GM12878 (cell line): ENCODE data around the gene BRD3. TPM values are rescaled to one million over a fixed set of nuclear protein-coding genes. Genes with fewer than 3 reads are reported as not detected.

Experiments
- ATAC-seq: fragments of 200-7000 bp; cut with Tn5 transposase; 3 replicates; pipeline ENCODE4 v1.9.1; 2020; ENCODE audit warnings: mild to moderate bottlenecking, moderate library complexity
- BruUV-seq: library from RNA; stranded (reverse); fragments of 400-500 nt; replicated peaks from 2 replicates; lab custom pipeline; 2021; lab: Mats Ljungman, UMichigan
- CTCF ChIA-PET: fragments of 300-600 bp; sonication (Branson Sonifier 250); formaldehyde crosslinking; extraction: SDS; loops from one replicate; lab custom pipeline; 2021; ENCODE audit warnings: inconsistent platforms; lab: Yijun Ruan, JAX
- POLR2A ChIA-PET: fragments of 350-600 bp; formaldehyde crosslinking; extraction: SDS; loops from one replicate; lab custom pipeline; 2021; ENCODE audit warnings: inconsistent platforms; lab: Charles Lee
- RAD21 ChIA-PET: fragments of 300-600 bp; sonication (Branson Sonifier 250); formaldehyde crosslinking; loops from one replicate; lab custom pipeline; 2023; ENCODE audit warnings: antibody characterized with exemption; ENCODE audit not compliant: unreplicated experiment; lab: Charles Lee
- SMC1A ChIA-PET: fragments of 300-600 bp; sonication (Branson Sonifier 250); formaldehyde crosslinking; loops from one replicate; lab custom pipeline; 2023; ENCODE audit not compliant: unreplicated experiment, uncharacterized antibody; lab: Charles Lee
- DNase-seq: peaks from one replicate; pipeline ENCODE4 v3.0.0-alpha.2; 2011; ENCODE audit warnings: low read depth, low spot score
- FAIRE-seq: peaks from 3 replicates; lab custom pipeline; 2011; peaks lifted over from hg19 to GRCh38; lab: Jason Lieb, UNC
- H2AFZ ChIP-seq: 2 replicates; pipeline ENCODE4 v1.6.0; 2011; ENCODE audit warnings: low read depth, low read length, control low read depth; ENCODE audit not compliant: control insufficient read depth
- H3K27ac ChIP-seq: 2 replicates; pipeline ENCODE4 v1.5.1; 2011; ENCODE audit warnings: control low read depth; ENCODE audit not compliant: control insufficient read depth, insufficient read depth
- H3K27me3 ChIP-seq, 2 experiments: replicated peaks in 1 of 2; 2 replicates each; pipeline versions ENCODE4 v1.6.0 to v1.6.1; 2011; ENCODE audit warnings: low read length in 1 of 2; ENCODE audit not compliant: control insufficient read depth in 2 of 2, insufficient read depth in 2 of 2
- H3K36me3 ChIP-seq, 2 experiments: 2 replicates each; pipeline ENCODE4 v1.5.1; 2011; ENCODE audit warnings: low read length in 1 of 2; ENCODE audit not compliant: control insufficient read depth in 2 of 2, insufficient read depth in 2 of 2
- H3K4me1 ChIP-seq: 2 replicates; pipeline ENCODE4 v1.6.1; 2011; ENCODE audit warnings: mild to moderate bottlenecking, low read length, moderate library complexity, mixed read lengths; ENCODE audit not compliant: control insufficient read depth, insufficient read depth
- H3K4me2 ChIP-seq: 2 replicates; pipeline ENCODE4 v1.6.0; 2011; ENCODE audit warnings: control low read depth; ENCODE audit not compliant: control insufficient read depth, insufficient read depth
- H3K4me3 ChIP-seq: fragments of 200-600 bp; sonication (generic); 2 replicates; pipeline ENCODE4 v1.5.1; 2016
- H3K79me2 ChIP-seq: 2 replicates; pipeline ENCODE4 v1.6.0; 2011; ENCODE audit warnings: low read length; ENCODE audit not compliant: control insufficient read depth, insufficient read depth
- H3K9ac ChIP-seq: 2 replicates; pipeline ENCODE4 v1.8.0; 2011; ENCODE audit warnings: low read length, control low read depth, mixed read lengths; ENCODE audit not compliant: control insufficient read depth, insufficient read depth
- H3K9me3 ChIP-seq: replicated peaks from 3 replicates; pipeline ENCODE4 v1.5.1; 2011; ENCODE audit warnings: mild to moderate bottlenecking, low read length; ENCODE audit not compliant: control insufficient read depth, insufficient read depth
- H4K20me1 ChIP-seq: 2 replicates; pipeline ENCODE4 v1.6.0; 2011; ENCODE audit not compliant: control insufficient read depth, insufficient read depth
- BACH1 ChIP-seq: fragments of 450-650 bp; IDR thresholded peaks from 2 replicates; pipeline ENCODE4 v1.6.1; 2017; ENCODE audit warnings: mild to moderate bottlenecking, borderline replicate concordance
- BHLHE40 ChIP-seq, 2 experiments: fragments of 450-650 bp in 1 of 2; IDR thresholded peaks; 2 replicates each; pipeline ENCODE4 v1.6.1; 2011 to 2017; ENCODE audit warnings: low read depth in 2 of 2, borderline replicate concordance in 1 of 2, improper control_type of control experiment in 1 of 2, low read length in 1 of 2, mild to moderate bottlenecking in 1 of 2
- CEBPB ChIP-seq, 2 experiments: fragments of 150-350 bp in 1 of 2; IDR thresholded peaks; 2 replicates each; pipeline ENCODE4 v1.6.1; 2012 to 2014; ENCODE audit warnings: low read depth in 2 of 2, low read length in 2 of 2, borderline replicate concordance in 1 of 2, inconsistent platforms in 1 of 2
- EGR1 ChIP-seq, 2 experiments: IDR thresholded peaks; 1 replicate in 1 of 2; 2 replicates in 1 of 2; pipeline ENCODE4 v1.6.1; 2011 to 2012; ENCODE audit warnings: low read depth in 2 of 2, low read length in 2 of 2, borderline replicate concordance in 1 of 2, mild to moderate bottlenecking in 1 of 2, moderate library complexity in 1 of 2
- EP300 ChIP-seq, 2 experiments: fragments of 150-350 bp in 1 of 2; IDR thresholded peaks; 2 replicates each; pipeline ENCODE4 v1.6.1; 2011 to 2012; ENCODE audit warnings: low read depth in 2 of 2, low read length in 2 of 2, borderline replicate concordance in 1 of 2, improper control_type of control experiment in 1 of 2, inconsistent platforms in 1 of 2; ENCODE audit not compliant: control insufficient read depth in 1 of 2
- KDM1A ChIP-seq: fragments of 200-600 bp; sonication (generic); IDR thresholded peaks from 2 replicates; pipeline ENCODE4 v1.6.1; 2016; ENCODE audit warnings: borderline replicate concordance
- MTA3 ChIP-seq: IDR thresholded peaks from 2 replicates; pipeline ENCODE4 v1.6.1; 2012; ENCODE audit warnings: low read length, inconsistent platforms, borderline replicate concordance
- MYC ChIP-seq: IDR thresholded peaks from 2 replicates; pipeline ENCODE4 v1.6.1; 2011; ENCODE audit warnings: mild to moderate bottlenecking, low read length, moderate library complexity, inconsistent platforms; ENCODE audit not compliant: insufficient read depth, insufficient replicate concordance, insufficient read length, severe bottlenecking
- NFYB ChIP-seq: IDR thresholded peaks from 2 replicates; pipeline ENCODE4 v1.6.1; 2011; ENCODE audit warnings: low read depth, mild to moderate bottlenecking, low read length, improper control_type of control experiment, moderate library complexity; ENCODE audit not compliant: insufficient read depth
- NR2F1 ChIP-seq: fragments of 450-650 bp; conservative IDR thresholded peaks from 2 replicates; pipeline ENCODE4 v1.6.1; 2017; ENCODE audit warnings: mild to moderate bottlenecking
- RELA ChIP-seq: fragments of 450-650 bp; IDR thresholded peaks from 2 replicates; pipeline ENCODE4 v1.8.0; 2014; ENCODE audit warnings: borderline replicate concordance; ENCODE audit not compliant: partially characterized antibody
- RUNX3 ChIP-seq: IDR thresholded peaks from 2 replicates; pipeline ENCODE4 v1.6.1; 2012; ENCODE audit warnings: low read length, inconsistent platforms
- SMC3 ChIP-seq: IDR thresholded peaks from 2 replicates; pipeline ENCODE4 v1.6.1; 2011; ENCODE audit warnings: low read length, improper control_type of control experiment, borderline replicate concordance
- SP1 ChIP-seq: IDR thresholded peaks from one replicate; pipeline ENCODE4 v1.6.1; 2011; ENCODE audit warnings: low read depth, low read length
- WGBS: methylation state at CpG from one replicate; pipeline ENCODE4 v1.1.6; 2016; ENCODE audit warnings: low lambda C conversion rate; ENCODE audit not compliant: insufficient replicate concordance, insufficient coverage; ENCODE audit errors: missing lambda C conversion rate; 5-methylcytosine and 5-hydroxymethylcytosine counted together
- in situ Hi-C: fragments of 300-500 bp; cut with MboI; formaldehyde crosslinking; loops from 9 replicates; pipeline ENCODE4 v1.14.3; 2018; ENCODE audit warnings: mixed read lengths
- intact Hi-C: fragments of 100-400 bp; cut with micrococcal nuclease; formaldehyde crosslinking; loops from one replicate; pipeline ENCODE4 v1.14.2; 2022; ENCODE audit not compliant: unreplicated experiment
- polyA plus RNA-seq, 11 experiments: library from polyadenylated mRNA; depleted of rRNA in 4 of 11; unstranded in 6 of 11; stranded (reverse) in 5 of 11; fragments of >200 nt; fragmentation: Nextera tagmentation in 4 of 11; fragmentation: Illumina TruSeq in 1 of 11; extraction: Ambion mirVana in 4 of 11; extraction: Trizol in 1 of 11; gene quantifications; 1 replicate in 1 of 11; 2 replicates in 10 of 11; pipeline versions ENCODE4 v1.2.1 to v1.2.3, GENCODE V29; 2011 to 2016; ENCODE audit warnings: inconsistent platforms in 2 of 11, missing spikeins in 2 of 11, low read depth in 1 of 11
- total RNA-seq, 4 experiments: library from RNA; depleted of rRNA in 3 of 4; stranded (reverse); fragments of >200 nt in 3 of 4; fragmentation: Illumina TruSeq in 1 of 4; extraction: Trizol in 1 of 4; gene quantifications; 2 replicates each; pipeline versions ENCODE4 v1.2.1 to v1.2.3, GENCODE V29; 2013 to 2021

The BRD3 gene
- total and polyA plus RNA-seq, 10 of the 15 experiments (the other 5 are each of a cell fraction or from before 2014, with no cell fraction given), result 0.53 to 20.8 (median 4.8) TPM

DNA sequence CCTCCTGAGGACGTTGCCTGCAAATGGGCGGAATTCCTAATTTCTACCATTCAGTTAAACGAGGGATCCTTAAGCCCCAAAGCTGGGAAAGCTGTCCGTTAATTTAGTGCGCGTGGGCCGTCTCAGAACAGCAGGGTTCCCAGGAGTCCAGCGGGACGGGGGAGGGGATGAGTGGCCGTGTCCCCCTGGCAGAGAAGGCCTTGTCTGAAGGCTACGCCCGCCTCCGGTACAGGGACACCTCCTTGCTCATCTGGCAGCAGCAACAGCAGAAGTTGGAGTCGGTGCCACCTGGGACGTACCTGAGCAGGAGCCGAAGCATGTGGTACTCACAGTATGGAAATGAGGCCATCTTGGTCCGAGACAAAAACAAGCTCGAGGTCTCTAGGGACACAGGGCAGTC is 41.2 kb downstream of the BRD3 start:
- Histone ChIP-seq H3K4me1 (peaks cover 5% of the 10 kb centered on the region), H3K9me3 (no peaks in the 10 kb centered on the region), H3K4me2 (peak overlapping the region; percentile 94), H3K27me3 (no peaks in the 10 kb centered on the region), H3K79me2 (no peaks in the 10 kb centered on the region), H3K9ac (0 out of 2 replicates have a peak overlapping the region, but pooled peaks have one; percentile 62), H3K27ac (no peak overlapping the region), H4K20me1 (no peaks in the 10 kb centered on the region), H3K36me3 (no peaks in the 10 kb centered on the region; a peak in 2 of 4 replicates), H3K4me3 (peak overlapping the region; percentile 89), H2AFZ (no peak overlapping the region)
- ChIA-PET CTCF (interaction anchor here (0.6 kb wide), 1 partner anchor 587 kb away, joined by 3 read pairs; no protein-coding TSS in a partner anchor), RAD21 (interaction anchor here (2.3 kb wide), 1 partner anchor 109 kb away, joined by 7 read pairs; the partner anchor contains the start of gene WDR5), SMC1A (interaction anchor here (1.5 kb wide), 1 partner anchor 39 kb away, joined by 4 read pairs; no protein-coding TSS in a partner anchor), POLR2A (no interaction called here)
- 85% methylated on average over 18 of the region's 18 CpGs for WGBS
- ATAC-seq (no peak), FAIRE-seq (no peak), DNase-seq (no peak)
- TF ChIP-seq KDM1A (no peak), BHLHE40 (IDR thresholded peaks at IDR 0.05; ENCODE audit: borderline replicate concordance in 1 of 2, low read depth in 2 of 2, low read length in 1 of 2) (no peak), MTA3 (no peak)
- intact Hi-C loops, result no loop called here
- in situ Hi-C loops, result no loop called here
- BruUV-seq, result no TSS peak

DNA sequence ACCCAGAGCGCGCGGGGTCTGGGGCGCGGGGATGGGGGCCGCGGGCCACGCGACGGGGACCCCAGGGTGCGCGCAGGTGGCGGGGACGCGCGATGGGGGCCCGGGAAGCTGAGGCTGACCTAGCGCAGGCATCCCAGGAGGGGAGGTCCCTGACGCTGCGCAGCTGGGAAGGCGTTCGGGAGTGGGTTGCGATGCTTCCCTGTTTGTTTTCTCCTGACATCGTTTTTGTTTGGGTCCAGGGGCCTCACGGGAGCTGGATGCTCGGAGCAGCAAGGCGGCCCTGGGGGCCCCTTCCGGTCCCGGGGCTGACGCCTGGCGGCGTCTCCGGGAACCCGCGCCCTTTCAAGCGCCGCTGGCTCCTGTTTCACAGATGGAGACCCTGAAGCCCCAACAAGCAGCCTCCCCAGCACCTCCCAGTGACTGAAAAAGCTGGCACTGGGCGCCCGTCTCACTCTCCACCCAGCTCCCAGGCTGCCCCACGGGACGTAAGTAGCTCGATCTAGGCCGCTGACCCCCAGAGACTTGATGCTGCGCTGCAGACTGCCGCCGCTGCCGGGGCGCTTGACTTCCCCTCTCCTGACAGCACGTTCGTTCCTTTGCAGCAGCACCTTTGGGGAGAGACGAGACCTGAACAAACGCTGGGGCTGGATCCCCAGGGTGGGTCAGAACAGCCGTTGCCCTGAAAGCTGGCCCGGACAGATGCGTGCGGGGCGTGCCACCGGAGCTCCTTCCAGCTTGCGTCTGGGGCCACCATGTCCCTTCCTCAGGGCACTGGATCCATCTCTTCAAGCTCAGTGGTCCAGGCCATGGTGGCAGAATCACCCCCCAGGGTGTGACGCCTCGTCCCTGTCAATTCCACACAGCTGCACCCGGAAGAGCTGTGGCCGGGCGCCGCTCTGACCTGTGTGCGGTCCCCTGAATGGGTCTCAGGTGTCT is 42.0 kb downstream of the BRD3 start:
- ChIA-PET SMC1A (interaction anchor here (1.0 to 1.8 kb wide), 5 partner anchors 17 to 73 kb away, joined by 3 to 5 read pairs (median 4); no protein-coding TSS in a partner anchor), POLR2A (interaction anchor here (0.6 to 1.1 kb wide), 8 partner anchors 19 to 911 kb away, joined by 3 to 6 read pairs (median 3); no protein-coding TSS in a partner anchor), RAD21 (interaction anchor here (0.7 to 2.3 kb wide), 6 partner anchors 32 to 139 kb away, joined by 3 to 7 read pairs (median 3); partner anchors contain the start of gene WDR5), CTCF (interaction anchor here (0.6 to 1.6 kb wide), 4 partner anchors 9 to 586 kb away, joined by 3 to 5 read pairs (median 3); no protein-coding TSS in a partner anchor)
- Histone ChIP-seq H3K79me2 (no peaks in the 10 kb centered on the region), H3K9me3 (no peaks in the 10 kb centered on the region), H3K27me3 (no peaks in the 10 kb centered on the region), H3K36me3 (no peaks in the 10 kb centered on the region; a peak in 2 of 4 replicates), H3K9ac (peak overlapping the region; percentile 62), H2AFZ (peak overlapping the region; percentile 87), H3K4me2 (peak overlapping the region; percentile 94), H3K4me3 (peak overlapping the region; percentile 89), H4K20me1 (no peaks in the 10 kb centered on the region), H3K4me1 (peaks cover 5% of the 10 kb centered on the region), H3K27ac (no peak overlapping the region; the same call in 1 of the 2 replicates)
- peak; percentile 70 for ATAC-seq
- FAIRE-seq, result no peak
- intact Hi-C loops (loop anchor here (1.0 kb wide), 1 partner anchor 33 kb away; no protein-coding TSS in a partner anchor), in situ Hi-C loops (no loop called here)
- no peak for DNase-seq
- no TSS peak for BruUV-seq
- WGBS, result 23% methylated on average over 49 of the region's 66 CpGs
- TF ChIP-seq SP1 (no peak), RELA (no peak), EGR1 (IDR thresholded peaks at IDR 0.05; ENCODE audit: borderline replicate concordance in 1 of 2, low read depth in 2 of 2, low read length in 2 of 2) (no peak), BHLHE40 (IDR thresholded peaks at IDR 0.05; ENCODE audit: borderline replicate concordance in 1 of 2, low read depth in 2 of 2, low read length in 1 of 2) (no peak), CEBPB (IDR thresholded peaks at IDR 0.05; ENCODE audit: borderline replicate concordance in 1 of 2, low read depth in 2 of 2, low read length in 2 of 2) (no peak), NR2F1 (peak; percentile 35; the same call in 1 of the 2 replicates), MYC (no peak), NFYB (no peak), RUNX3 (no peak), EP300 (IDR thresholded peaks at IDR 0.05; ENCODE audit: borderline replicate concordance in 1 of 2, control insufficient read depth in 1 of 2, low read depth in 2 of 2, low read length in 2 of 2) (no peak), BACH1 (no peak), SMC3 (peak; percentile 26; the same call in 1 of the 2 replicates)
